Uterus (tissue), 4 donors: ENCODE results near the gene TIMM8B. TPM values are rescaled to one million over a fixed set of nuclear protein-coding genes. Genes with fewer than 3 reads are reported as not detected.
"Not testable (repeated sequence)": the region's sequence is repeated elsewhere in the genome, so short reads cannot be mapped to it uniquely, and the experiment has no call there.

Source experiments
- DNase-seq, 2 donors: peaks; one replicate each; pipeline ENCODE4 v3.0.0-alpha.2; 2019 to 2020
- H3K27ac ChIP-seq, 2 donors: fragments of 200-600 bp; sonication (generic); 1 replicate in 1 of 2; 2 replicates in 1 of 2; pipeline ENCODE4 v1.5.1; 2016 to 2018
- H3K27me3 ChIP-seq, 2 donors: fragments of 200-600 bp; sonication (generic); one replicate each; pipeline ENCODE4 v1.5.1; 2018 to 2019; ENCODE audit warnings: control low read depth in 1 of 2
- H3K36me3 ChIP-seq, 2 donors: fragments of 200-600 bp; sonication (generic); one replicate each; pipeline ENCODE4 v1.5.1; 2019; ENCODE audit warnings: control low read depth in 1 of 2
- H3K4me1 ChIP-seq, 2 donors: fragments of 200-600 bp; sonication (generic); one replicate each; pipeline ENCODE4 v1.5.1; 2018 to 2019; ENCODE audit warnings: control low read depth in 1 of 2
- H3K4me3 ChIP-seq, 2 donors: fragments of 200-600 bp; sonication (generic); 1 replicate in 1 of 2; 2 replicates in 1 of 2; pipeline ENCODE4 v1.5.1; 2018 to 2019; ENCODE audit warnings: mild to moderate bottlenecking in 1 of 2
- H3K9me3 ChIP-seq, 2 donors: fragments of 200-600 bp; sonication (generic); one replicate each; pipeline ENCODE4 v1.5.1; 2019; ENCODE audit warnings: control low read depth in 1 of 2
- CTCF ChIP-seq, 4 experiments: fragments of 200-600 bp in 2 of 4; fragments of 450-650 bp in 2 of 4; sonication (generic) in 2 of 4; IDR thresholded peaks; one replicate each; pipeline ENCODE4 v1.5.1; 2016 to 2019; ENCODE audit warnings: antibody characterized with exemption in 4 of 4, mild to moderate bottlenecking in 2 of 4, moderate library complexity in 1 of 4
- POLR2A ChIP-seq, 2 donors: fragments of 450-650 bp; IDR thresholded peaks; one replicate each; pipeline ENCODE4 v1.6.1; 2016; ENCODE audit warnings: antibody characterized with exemption in 2 of 2, mild to moderate bottlenecking in 1 of 2, moderate library complexity in 1 of 2
- intact Hi-C: fragments of 100-400 bp; cut with DNase I; formaldehyde crosslinking; loops from one replicate; pipeline ENCODE4 v1.15.1; 2023; ENCODE audit warnings: low total_unique reads
- total RNA-seq, 4 donors: library from RNA; depleted of rRNA in 3 of 4; stranded (reverse); fragments of >200 nt in 3 of 4; gene quantifications; one replicate each; pipeline versions ENCODE4 v1.1.0 to v1.2.4, GENCODE V29; 2014 to 2023
- donor health status: DM: yes; HTN: yes; CAD: no.

TIMM8B gene
- total RNA-seq, 4 donors from 2014 or later = 17.7 to 56.1 (median 43.6) TPM

- intact Hi-C loops = no loop called here
- no peaks in the 10 kb centered on the region for H3K9me3 ChIP-seq
- H3K4me3 ChIP-seq = no peak overlapping the region
- DNase-seq = no peak
- no peaks in the 10 kb centered on the region for H3K4me1 ChIP-seq
- TF ChIP-seq POLR2A (IDR thresholded peaks at IDR 0.05) = no peak
- no peak for TF ChIP-seq CTCF (IDR thresholded peaks at IDR 0.05)
- no peaks in the 10 kb centered on the region for H3K36me3 ChIP-seq
- H3K27me3 ChIP-seq = no peaks in the 10 kb centered on the region
- H3K27ac ChIP-seq = no peak overlapping the region
Measured at GRCh38 chr11:112097734-112098528, 11.4 kb upstream of the TIMM8B start.

- DNase-seq = no peak
- Histone ChIP-seq H3K27me3 (no peaks in the 10 kb centered on the region), H3K36me3 (no peaks in the 10 kb centered on the region), H3K27ac (no peak overlapping the region), H3K4me1 (no peaks in the 10 kb centered on the region), H3K4me3 (no peak overlapping the region), H3K9me3 (no peaks in the 10 kb centered on the region)
- TF ChIP-seq CTCF (IDR thresholded peaks at IDR 0.05) (no peak), POLR2A (IDR thresholded peaks at IDR 0.05) (no peak)
- intact Hi-C loops = no loop called here
Measured at GRCh38 chr11:112096194-112096593, 9.6 kb upstream of the TIMM8B start.

- H3K36me3 ChIP-seq, intact Hi-C loops: not testable (repeated sequence)
Measured at GRCh38 chr11:112095302-112095701, 8.7 kb upstream of the TIMM8B start.

GRCh38 chr11:112087212-112087611 lies 656 bp upstream of the TIMM8B start:
- H3K9me3 ChIP-seq = no peaks in the 10 kb centered on the region
- intact Hi-C loops = loop anchor here (10.0 kb wide), 1 partner anchor 212 kb away; the partner anchor contains the start of genes ALG9, CFAP68 and FDXACB1
- DNase-seq = no peak
- no peak for TF ChIP-seq CTCF (IDR thresholded peaks at IDR 0.05)
- no peak for TF ChIP-seq POLR2A (IDR thresholded peaks at IDR 0.05)
- peak overlapping the region; percentile 75 to 93 for H3K4me3 ChIP-seq
- no peaks in the 10 kb centered on the region for H3K27me3 ChIP-seq
- H3K27ac ChIP-seq = peak overlapping the region; percentile 76 to 83
- H3K4me1 ChIP-seq = peaks cover 0 to 4% of the 10 kb centered on the region in 2 donors
- no peaks in the 10 kb centered on the region for H3K36me3 ChIP-seq

More at GRCh38 chr11:112095302-112095701, 8.7 kb upstream of the TIMM8B start:
- H3K27me3 ChIP-seq, DNase-seq, H3K27ac ChIP-seq, H3K4me1 ChIP-seq, H3K4me3 ChIP-seq, H3K9me3 ChIP-seq: not testable (repeated sequence)

GRCh38 chr11:112085822-112086421 lies 634 bp downstream of the TIMM8B start:
- Histone ChIP-seq H3K4me1 (peaks cover 0 to 4% of the 10 kb centered on the region in 2 donors), H3K4me3 (peak overlapping the region; percentile 75 to 93), H3K27me3 (no peaks in the 10 kb centered on the region), H3K36me3 (no peaks in the 10 kb centered on the region), H3K27ac (peak overlapping the region; percentile 76 to 83), H3K9me3 (no peaks in the 10 kb centered on the region)
- intact Hi-C loops = loop anchor here (10.0 kb wide), 1 partner anchor 211 kb away; the partner anchor contains the start of genes ALG9, CFAP68 and FDXACB1
- TF ChIP-seq POLR2A (IDR thresholded peaks at IDR 0.05) (no peak), CTCF (IDR thresholded peaks at IDR 0.05) (no peak)
- DNase-seq = peak in 1 of 2 donors; percentile 19
